ENCODE measurements around the gene SLC33A1.
"Not testable (repeated sequence)": the region's sequence is repeated elsewhere in the genome, so short reads cannot be mapped to it uniquely, and the experiment has no call there.

The SLC33A1 gene

DNA sequence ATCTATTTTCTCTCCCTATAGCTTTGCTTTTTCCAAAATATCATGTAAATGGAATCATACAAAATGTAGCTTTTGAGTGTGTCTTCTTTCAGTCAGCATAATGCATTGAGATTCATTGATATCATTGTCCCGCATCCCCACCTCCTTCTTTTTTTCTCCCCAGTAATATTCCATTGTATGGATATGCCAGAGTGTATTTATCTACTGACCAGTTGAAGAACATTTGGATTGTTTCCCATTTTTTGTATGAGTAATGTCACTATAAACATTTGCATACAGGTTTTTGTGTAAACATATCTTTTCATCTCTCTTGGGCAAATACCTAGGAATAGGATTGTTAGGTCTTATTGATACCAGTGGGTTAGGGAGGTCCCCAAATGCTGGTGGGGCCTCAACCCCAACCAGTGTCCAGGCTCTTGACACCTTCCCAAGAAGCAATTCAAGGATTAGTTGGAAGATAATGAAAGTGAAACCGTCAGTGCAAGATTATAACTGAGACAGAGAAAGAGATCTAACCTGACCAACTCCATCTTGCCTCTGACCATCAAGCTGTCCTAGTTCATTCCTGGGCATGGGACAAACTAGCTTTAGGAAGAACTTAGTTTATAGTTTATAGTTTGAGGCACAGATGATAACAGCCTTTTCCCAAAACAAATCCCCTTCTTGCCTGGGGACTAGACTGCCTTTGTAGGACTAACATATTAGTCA is 7.4 kb upstream of the SLC33A1 start:
- DNase-seq (ENCODE audit: low read depth), result peak; percentile 50

DNA sequence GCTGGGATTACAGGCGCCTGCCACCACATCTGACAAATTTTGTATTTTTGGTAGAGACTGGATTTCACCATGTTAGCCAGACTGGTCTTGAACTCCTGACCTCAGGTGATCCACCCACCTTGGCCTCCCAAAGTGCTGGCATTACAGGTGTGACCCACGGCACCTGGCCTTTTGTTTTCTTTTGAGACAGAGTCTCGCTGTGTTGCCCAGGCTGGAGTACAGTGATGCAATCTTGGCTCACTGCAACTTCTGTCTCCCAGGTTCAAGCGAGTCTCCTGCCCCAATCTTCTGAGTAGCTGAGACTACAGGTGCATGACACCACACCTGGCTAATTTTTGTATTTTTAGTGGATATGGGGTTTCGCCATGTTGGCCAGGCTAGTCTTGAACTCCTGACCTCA is 6.2 kb upstream of the SLC33A1 start:
- not testable (repeated sequence) for DNase-seq (ENCODE audit: low read depth)

DNA sequence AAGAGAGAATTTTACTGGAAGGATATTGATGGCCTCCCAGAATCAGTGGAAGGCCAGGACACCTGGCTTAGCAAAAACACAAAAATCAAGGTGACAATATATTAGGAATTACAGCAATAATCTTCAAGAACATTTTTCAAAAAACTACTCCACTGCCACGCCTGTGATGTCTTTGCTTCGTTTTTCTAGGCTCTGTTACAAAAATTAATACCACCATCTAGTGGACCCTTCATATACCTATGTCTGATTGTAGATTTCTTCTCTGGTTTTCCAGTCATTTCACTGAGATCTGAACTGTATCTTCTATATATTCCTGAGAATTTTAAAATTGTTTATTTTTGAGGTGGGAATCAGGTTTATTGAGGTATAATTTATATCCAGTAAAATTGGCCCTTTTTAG is 5.6 kb upstream of the SLC33A1 start:
- peak; percentile 46 for DNase-seq (ENCODE audit: low read depth)

DNA sequence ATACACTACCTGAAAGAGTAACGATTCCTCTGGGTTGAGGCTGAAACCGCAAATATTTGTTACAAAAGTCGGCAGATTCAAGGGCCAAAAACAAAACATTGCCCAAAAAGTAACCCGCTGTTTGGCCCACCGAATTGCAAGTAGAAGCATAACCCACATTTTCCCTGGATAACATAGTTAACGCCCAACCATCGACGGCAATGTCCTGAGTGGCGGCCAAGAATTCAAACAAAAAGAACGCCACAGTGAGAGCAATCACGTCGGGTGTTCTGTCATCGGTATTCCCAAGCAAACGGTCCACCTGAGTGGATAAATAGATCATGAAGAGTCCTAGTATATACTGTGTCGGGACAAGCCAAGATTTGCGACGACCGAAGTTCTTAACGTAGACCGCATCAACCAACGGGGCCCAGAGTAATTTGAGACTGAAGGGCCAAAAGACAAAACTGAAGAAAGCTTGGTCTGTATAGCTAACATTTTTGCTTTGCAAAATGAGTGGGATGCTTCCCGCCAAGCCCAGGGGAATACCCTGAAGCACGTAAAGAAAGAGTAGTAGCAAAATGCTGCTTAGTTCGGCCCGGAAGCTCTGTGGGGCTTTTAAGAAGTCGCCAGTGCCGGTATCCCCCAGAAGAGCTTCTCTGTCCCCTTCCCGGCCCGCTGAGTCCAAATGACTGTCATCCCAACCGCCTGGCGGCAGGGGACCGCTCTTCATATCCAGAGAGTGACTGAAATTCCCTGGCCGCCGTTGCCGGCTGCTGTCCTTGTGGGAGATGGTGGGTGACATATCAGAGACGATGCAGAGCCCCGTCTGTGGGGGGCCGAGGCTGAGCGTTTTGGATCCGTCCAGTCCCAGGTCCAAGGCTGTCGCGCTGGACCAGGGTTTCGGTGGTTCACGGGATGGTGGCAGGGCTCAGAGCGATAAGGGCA is 750 bp downstream of the SLC33A1 start:
- DNase-seq (ENCODE audit: low read depth), result peak; percentile 45

DNA sequence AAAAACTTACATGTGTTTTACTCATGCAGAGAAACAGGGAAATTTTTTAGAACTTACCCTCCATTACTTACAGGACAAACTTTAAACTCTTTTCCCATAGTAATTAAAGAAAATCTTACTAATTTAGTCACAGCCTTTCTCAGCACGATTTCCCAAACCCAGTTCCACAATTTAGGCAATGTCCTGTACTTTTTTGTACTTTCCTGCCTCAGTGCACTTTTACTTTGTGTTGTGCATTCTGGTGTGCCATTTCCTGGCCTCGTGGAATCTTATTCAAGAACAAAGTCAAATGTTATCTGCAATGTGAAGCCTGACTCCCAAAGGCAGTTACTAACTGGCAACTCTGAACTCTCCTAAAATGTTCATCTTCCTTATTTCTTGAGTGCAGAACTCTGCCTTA is 1.9 kb downstream of the SLC33A1 start:
- peak; percentile 10 for DNase-seq (ENCODE audit: low read depth)

DNA sequence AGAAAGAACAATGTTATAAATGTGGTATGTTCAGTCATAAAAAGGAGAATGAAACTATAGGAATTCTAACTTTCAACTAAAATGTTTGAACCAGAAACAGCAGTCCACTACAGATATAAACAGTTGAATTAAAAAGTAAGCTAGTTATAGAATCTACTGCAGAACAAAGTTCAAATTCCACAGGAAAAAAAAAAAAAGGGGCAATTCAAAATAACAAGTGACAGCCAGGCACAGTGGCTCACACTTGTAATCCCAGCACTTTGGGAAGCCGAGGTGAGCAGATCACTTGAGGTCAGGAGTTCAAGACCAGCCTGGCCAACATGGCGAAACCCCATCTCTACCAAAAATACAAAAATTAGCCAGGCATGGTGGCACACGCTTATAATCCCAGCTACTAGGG is 4.8 kb downstream of the SLC33A1 start:
- not testable (repeated sequence) for DNase-seq (ENCODE audit: low read depth)

DNA sequence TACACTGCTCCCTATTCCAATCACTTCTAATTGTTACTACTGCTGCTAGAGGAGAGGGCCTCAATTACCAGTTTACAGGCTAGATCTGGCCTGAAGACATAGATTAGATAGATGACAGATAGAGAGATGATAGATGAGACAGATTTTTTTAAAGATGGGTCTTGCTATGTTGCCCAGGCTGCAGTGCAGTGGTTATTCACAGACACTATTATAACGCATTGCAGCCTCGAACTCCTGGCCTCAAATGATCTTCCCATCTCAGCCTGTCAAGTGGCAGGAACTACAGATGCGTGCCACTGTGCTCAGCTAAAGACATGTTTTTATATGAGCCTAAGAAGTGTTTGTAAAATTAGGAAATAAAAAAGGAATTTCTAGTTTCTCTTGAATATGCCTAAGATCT is 6.2 kb downstream of the SLC33A1 start:
- no peak for DNase-seq (ENCODE audit: low read depth)

DNA sequence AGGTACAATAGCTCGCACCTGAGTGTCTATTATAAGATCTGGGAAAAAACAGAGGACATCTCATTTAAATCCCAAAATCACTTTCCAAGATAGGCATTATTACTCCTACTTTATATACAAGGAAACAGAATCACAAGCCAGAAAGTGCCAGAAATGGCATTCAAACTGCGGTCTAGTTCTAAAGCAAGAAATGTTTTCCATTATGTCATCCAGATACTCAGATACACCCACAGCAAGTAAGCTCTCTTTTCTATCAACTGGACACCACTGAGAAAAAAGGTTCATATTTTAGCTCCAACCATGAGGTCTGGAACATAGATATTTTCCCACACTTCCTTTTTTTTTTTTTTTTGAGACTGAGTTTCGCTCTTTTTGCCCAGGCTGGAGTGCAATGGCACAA is 8.1 kb downstream of the SLC33A1 start:
- no peak for DNase-seq (ENCODE audit: low read depth)

DNA sequence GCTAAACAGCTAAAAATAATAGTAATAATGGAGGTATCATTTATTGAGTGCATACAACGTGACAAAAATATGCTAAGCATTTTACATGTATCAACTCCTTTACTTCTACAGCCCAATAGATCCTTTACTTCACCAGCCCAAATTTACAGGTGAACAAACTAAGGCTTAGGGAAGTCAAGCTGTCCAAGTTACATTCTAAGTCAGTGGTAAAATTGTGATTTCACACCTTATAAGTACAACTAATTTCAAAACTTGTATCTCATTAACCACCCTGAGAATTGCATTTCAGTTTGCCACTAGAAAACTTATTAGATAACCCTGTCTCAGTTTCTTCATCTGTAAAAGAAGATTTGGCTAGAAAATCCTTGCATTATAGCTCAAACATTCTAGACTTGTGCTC is 10.7 kb downstream of the SLC33A1 start:
- DNase-seq (ENCODE audit: low read depth), result no peak

DNA sequence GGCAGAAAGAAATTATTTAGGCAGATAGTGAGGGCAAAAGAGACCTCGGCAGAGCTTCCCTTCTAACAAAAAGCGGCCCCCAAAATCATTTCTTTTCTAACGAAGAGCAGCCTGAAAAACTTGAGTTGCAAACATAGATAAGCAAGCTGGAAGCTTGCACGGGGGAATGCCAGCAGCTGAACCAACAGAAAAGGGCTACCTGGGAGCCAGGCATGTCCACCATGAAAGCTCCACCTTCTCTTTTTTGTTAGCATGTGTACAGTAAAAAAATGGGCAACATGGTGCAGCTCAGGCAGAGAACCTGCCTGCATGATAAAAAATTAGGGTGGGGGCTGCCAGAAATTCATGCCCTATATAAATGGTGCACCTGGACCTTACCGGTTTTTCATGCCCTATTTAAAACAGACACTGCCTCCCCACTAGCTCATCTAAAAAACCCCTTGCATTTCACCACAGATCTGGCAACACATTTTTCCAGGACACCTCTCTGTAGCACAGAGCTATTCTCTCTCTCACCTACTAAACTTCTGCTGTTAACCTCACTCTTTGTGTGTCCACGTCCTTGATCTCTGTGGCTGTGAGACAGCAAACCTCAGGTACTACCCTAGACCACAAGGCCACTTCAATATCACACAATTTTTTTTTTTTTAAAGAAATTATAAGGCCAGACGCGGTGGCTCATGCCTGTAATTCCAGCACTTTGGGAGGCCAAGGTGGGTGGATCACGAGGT is 18.7 kb downstream of the SLC33A1 start:
- no peak for DNase-seq (ENCODE audit: low read depth)

DNA sequence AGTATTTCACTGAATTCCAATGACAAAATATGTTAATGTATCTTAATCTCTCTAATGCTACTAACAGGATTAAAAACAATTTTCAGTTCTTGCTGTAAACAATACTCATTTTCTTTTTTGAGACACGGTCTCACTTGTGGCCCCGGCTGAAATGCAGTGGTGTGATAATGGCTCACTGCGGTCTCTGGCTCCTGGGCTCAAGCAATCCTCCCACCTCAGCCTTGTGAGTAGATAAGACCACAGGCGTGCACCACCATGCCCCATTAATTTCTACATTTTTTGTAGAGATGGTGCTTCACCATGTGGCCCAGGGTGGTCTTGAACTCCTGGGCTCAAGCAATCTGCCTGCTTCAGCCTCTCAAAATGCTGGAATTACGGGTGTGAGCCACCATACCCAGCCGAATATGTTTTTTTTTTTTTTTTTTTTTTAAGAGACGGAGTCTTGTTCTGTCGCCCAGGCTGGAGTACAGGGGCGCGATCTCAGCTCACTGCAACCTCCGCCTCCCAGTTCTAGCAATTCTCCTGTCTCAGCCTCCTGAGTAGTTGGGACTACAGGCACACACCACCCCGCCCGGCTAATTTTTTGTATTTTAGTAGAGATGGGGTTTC is 25.6 kb downstream of the SLC33A1 start:
- not testable (repeated sequence) for DNase-seq (ENCODE audit: low read depth)

DNA sequence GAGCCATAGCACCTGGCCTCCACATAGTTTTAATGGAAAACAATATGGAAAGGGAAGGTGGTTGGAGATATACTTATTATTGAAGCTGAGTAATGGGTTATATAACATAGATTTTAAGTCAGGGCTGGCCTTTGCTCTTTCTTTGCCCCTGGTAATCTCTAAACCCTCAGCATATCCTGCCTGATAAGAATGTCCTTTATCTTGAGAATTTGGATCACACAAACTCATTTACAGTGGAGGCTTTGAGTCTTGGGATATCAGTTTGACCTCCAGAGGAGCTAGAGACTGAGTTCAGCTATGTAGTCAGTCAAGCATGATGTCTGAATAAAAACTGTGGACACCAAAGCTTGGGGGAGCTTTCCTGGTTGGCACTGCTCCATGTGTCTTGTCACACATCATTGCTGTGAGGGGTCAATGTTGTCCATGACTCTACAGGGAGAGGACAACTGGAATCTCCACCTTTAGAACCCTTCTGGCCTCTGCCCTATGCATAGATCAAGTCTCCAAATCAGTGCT is 39.1 kb downstream of the SLC33A1 start:
- no peak for DNase-seq (ENCODE audit: low read depth)

DNA sequence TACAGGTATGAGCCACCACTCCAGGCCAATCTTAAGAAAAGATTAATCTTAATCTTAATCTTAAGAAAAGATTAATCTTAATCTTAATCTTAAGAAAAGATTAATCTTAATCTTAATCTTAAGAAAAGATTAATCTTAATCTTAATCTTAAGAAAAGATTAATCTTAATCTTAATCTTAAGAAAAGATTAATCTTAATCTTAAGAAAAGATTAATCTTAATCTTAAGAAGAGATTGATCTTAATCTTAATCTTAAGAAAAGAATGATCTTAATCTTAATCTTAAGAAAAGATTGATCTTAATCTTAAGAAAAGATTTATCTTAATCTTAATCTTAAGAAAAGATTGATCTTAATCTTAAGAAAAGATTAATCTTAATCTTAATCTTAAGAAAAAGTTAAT is 41.0 kb downstream of the SLC33A1 start:
- DNase-seq (ENCODE audit: low read depth), result not testable (repeated sequence)

DNA sequence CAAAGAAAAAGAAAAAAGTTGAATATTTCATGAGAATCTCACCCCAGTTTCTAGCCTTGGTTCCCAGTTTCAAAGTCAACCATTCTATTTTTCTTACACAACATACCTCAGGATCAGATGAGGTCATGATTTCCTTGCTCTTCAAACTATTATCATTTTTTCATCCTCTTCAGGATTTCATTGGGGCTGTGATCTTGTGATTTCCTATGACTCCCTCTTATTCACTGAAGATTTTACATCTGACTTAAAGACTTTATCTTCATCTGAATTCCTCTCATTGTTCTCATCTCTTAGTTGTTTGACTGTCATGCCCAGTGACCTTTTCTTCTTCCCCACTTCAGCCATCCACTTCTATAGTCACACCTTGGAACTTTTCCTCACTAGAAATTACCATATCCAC is 45.0 kb downstream of the SLC33A1 start:
- DNase-seq (ENCODE audit: low read depth), result peak; percentile 66

DNA sequence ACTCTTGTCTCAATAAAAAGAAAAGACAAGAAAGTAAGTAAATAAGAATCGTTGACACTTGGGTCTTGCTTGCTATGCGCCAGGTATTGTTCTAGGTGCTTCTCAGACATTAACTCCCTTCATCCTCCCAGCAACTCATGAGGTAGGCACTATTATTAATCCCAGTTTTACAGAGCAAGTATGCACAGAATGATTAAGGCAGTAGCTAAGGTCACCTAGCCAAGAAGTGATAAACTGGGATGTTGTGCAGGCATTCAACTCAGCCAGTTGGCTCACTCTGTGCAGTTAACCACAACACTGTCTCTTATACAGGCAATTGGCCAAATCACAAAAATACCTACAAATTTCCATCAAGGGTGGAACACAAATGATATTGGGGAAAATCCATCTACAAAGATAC is 46.4 kb downstream of the SLC33A1 start:
- no peak for DNase-seq (ENCODE audit: low read depth)

DNA sequence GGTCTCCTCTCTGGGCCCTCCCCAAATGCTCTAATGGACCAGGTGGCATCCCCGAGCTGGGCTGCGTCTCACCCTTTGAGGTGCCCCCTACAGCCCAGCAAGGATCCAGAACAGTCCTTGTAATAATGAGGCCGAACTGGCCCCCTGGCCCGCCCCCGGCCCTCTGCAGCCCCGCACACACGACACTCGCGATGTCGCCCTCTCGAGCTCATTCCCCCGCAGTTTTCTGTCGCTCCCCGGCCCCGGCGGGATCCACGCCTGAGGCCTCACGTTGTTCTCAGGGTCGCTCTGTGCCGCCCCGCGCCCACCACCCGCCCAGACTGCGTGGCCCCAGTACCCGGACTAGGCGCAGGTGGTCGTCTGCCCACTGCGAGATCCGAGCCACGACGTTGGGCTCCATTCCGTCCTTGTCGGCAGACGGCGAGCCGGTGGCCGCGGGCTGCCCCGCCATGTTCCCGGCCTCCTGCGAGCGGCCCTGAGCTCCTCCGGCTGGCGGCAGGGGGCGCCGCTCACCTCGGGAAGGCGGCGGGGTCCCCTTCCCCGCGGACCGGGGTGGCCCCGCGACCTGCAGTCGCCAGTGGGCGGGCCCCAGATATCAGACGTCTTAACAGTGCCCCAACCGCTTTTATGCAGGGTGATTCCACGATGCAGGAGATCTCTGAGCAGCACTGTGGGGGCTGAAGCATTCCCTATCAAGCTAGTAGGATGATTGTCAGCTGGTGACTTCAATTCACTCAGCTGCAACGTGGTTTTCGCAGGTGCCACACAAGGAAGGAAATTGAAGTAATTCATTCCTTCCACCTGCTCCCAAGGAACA is 48.2 kb downstream of the SLC33A1 start, which contains the start of gene C3orf33:
Gene C3orf33, minus strand, starts transcription at position 477 of the 817 bp plus-strand sequence. Its CDS starts 26 bp downstream, at position 451.
- DNase-seq (ENCODE audit: low read depth), result peak; percentile 73

DNA sequence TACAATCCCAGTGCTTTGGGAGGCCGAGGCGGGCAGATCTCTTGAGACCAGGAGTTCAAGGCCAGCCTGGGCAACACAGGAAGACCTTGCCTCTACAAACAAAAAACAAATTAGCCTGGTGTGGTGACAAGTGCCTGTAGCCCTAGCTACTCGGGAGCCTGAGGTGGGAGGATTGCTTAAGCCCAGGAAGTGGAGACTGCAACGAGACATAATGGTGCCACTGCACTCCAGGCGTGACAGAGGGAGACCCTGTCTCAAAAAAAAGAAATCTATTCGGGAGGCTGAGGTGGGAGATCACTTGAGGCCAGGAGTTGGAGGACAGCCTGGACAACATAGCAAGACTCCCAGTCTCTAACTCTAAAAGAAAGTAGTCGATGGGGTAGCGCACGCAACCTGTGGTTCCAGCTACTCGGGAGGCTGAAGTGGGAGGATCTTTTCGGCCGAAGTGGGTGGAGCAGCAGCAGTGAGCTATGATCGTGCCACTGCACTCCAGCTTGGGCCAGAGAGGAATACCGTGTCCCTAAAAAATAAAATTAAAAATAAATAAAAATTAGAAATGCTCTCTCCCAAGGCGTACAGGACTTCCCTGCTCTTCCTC is 48.9 kb downstream of the SLC33A1 start:
- peak; percentile 40 for DNase-seq (ENCODE audit: low read depth)

DNA sequence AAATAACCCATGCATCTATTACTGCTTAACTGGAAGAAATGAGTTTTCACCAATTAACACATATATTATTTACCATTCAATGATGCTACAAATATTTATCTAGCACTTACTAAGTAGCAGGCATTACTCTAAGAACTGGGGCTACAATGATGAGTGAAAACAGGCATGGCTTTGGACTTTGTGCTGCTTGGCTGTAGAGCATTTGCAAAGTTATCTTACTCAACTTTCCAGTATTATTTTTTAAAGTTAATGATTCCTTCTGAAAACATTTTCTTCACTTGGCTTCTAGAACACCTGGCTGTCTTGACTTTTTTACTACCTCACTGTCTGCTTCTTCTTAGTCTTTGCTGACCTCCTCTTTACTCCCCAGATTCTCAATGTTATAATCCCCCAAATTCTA is 49.9 kb downstream of the SLC33A1 start:
- no peak for DNase-seq (ENCODE audit: low read depth)

DNA sequence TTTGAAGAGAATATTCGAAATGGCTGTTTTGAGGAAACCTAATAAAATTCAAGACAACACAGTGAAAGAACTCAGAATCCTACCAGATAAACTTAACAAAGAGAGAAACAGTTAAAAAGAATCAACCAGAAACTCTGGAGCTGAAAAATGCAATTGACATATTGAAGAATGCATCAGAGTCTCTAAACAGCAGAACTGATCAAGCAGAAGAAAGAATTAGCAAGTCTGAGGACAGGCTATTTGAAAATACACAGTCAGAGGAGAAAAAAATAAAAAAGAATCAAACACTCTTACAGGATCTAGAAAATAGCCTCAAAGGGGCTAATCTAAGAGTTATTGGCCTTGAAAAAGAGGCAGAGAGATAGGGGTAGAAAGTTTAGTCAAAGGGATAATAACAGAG is 61.7 kb downstream of the SLC33A1 start:
- no peak for DNase-seq (ENCODE audit: low read depth)

DNA sequence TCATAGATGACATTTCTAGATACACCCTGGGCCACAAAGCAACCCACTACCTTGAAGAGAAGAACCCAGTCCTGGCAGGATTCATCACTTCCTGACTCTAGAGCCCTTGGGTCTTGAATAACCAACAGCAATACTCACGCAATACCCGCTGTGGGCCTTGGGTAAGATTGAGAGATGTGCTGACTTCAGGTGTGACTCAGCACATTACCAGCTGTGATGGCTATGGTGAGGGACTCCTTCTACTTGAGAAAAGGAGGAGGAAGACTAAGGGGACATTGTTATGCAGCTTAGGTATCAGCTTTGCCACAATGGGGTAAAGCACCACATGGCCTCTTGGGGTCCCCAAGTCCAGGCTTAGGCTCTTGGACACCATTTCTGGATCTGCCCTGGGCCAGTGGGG is 63.0 kb downstream of the SLC33A1 start:
- peak; percentile 36 for DNase-seq (ENCODE audit: low read depth)
